ENCODE measurements around the gene KIF5A. TPM values are rescaled to one million over a fixed set of nuclear protein-coding genes. Genes with fewer than 3 reads are reported as not detected.

The KIF5A gene
- polyA plus RNA-seq, 3 donors: 0.01 TPM; not detected in 2

- Mint-ChIP-seq H3K36me3 (peaks cover 51% of the 10 kb centered on the region in 2 donors), H3K9me3 (peaks cover 0 to 2% (median 0%) of the 10 kb centered on the region in 7 donors), H3K4me1 (peaks cover 47% of the 10 kb centered on the region), H3K27ac (peak overlapping the region; percentile 99 to 100 (median 99)), H3K27me3 (ENCODE audit: low read depth in 3 of 3) (peaks cover 0 to 1% (median 0%) of the 10 kb centered on the region in 3 donors), H3K4me3 (peak overlapping the region; percentile 96 to 97)
- Histone ChIP-seq H3K4me1 (ENCODE audit: control insufficient read depth in 1 of 2, insufficient read depth in 2 of 2, low read length in 2 of 2) (peaks cover 52 to 53% of the 10 kb centered on the region in 2 donors), H2AFZ (ENCODE audit: insufficient read depth, low read depth, low read length, poor library complexity, severe bottlenecking) (no peak overlapping the region), H3K36me3 (replicated peaks in 1 of 2; ENCODE audit: control insufficient read depth in 1 of 2, insufficient read depth in 2 of 2, low read length in 2 of 2) (peaks cover 42 to 43% of the 10 kb centered on the region in 2 donors), H3K79me2 (ENCODE audit: insufficient read depth, low read length) (peaks cover 55% of the 10 kb centered on the region), H3K27ac (ENCODE audit: low read depth in 1 of 2, low read length in 2 of 2) (peak overlapping the region; percentile 97 to 98), H4K20me1 (ENCODE audit: insufficient read depth, low read length) (peaks cover 69% of the 10 kb centered on the region), H3K4me3 (replicated peaks in 1 of 3; ENCODE audit: low read depth in 2 of 3, low read length in 3 of 3) (peak overlapping the region; percentile 70 to 96 (median 89)), H3K4me2 (replicated peaks; ENCODE audit: extremely low read depth, low read length, poor library complexity, severe bottlenecking) (peak overlapping the region; percentile 95), H3K9ac (ENCODE audit: insufficient read depth, low read length, poor library complexity, severe bottlenecking) (peak overlapping the region; percentile 97), H3K27me3 (ENCODE audit: control insufficient read depth in 2 of 2, insufficient read depth in 2 of 2, low read length in 2 of 2) (no peaks in the 10 kb centered on the region), H3K9me3 (replicated peaks in 1 of 2; ENCODE audit: control insufficient read depth in 1 of 2, insufficient read depth in 1 of 2, low read length in 2 of 2) (no peaks in the 10 kb centered on the region)
- intact Hi-C loops (cut with micrococcal nuclease): loop anchor here (5.0 kb wide), 3 partner anchors 32 to 418 kb away; partner anchors contain the start of genes ARHGAP9 (in 1 of the 2) and MARS1 (in 1 of the 2)
- 0% methylated on average over 7 of the region's 8 CpGs for WGBS (ENCODE audit: insufficient coverage)
- no peak for TF ChIP-seq CTCF (IDR thresholded peaks at IDR 0.05)
- peak in 2 of 3 donors; percentile 40 to 49 for DNase-seq
Measured at GRCh38 chr12:57519796-57520052, 30.1 kb upstream of the KIF5A start.

DNA sequence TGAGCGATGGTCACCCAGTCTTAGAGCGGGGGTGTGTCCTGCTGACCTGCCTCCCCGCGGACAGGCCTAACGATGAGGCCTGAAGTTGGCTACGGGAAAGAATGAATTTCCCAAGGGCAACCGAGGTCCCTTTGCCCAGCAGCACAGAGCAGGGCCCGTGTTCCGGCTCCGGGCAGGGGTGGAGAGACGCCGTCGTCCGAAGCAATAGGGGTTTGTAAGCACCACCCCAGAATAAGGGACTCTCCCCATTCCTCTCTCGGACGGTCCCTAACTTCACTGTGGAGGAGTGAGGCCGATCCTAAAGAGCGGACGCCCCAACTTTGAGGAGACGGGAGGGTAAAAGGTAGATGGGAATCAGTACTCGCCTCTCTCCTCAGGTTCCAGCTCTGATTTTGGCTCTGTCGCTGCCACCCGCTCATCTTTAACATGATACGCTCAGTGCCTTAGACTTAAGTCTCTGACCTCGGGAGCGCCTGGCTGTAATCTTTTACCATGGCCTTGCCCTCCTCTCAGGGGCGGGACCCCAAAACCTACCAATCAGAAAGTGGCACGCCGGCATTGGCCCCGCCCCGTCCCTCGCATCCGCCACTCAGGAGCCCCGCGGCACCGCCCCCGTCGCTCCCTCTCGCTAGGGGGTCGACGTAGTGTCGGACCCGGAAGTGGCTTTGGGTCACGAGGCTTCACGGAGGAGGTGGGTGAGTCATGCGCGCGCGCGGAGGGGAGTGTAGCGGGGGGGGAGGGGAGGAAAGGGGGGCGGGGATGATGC, 29.6 kb upstream of the KIF5A start, which contains the start of gene DDIT3:
DDIT3 (minus strand) TSS at position 462 of the 766 bp plus-strand sequence. CDS start 3,108 bp downstream, outside the sequence.
- Histone ChIP-seq H3K27me3 (ENCODE audit: control insufficient read depth in 2 of 2, insufficient read depth in 2 of 2, low read length in 2 of 2) (no peaks in the 10 kb centered on the region), H4K20me1 (ENCODE audit: insufficient read depth, low read length) (peaks cover 69% of the 10 kb centered on the region), H3K4me3 (replicated peaks in 1 of 3; ENCODE audit: low read depth in 2 of 3, low read length in 3 of 3) (peak within 1 kb of the TSS; percentile 70 to 98 (median 89)), H3K9me3 (replicated peaks in 1 of 2; ENCODE audit: control insufficient read depth in 1 of 2, insufficient read depth in 1 of 2, low read length in 2 of 2) (no peaks in the 10 kb centered on the region), H3K27ac (ENCODE audit: low read depth in 1 of 2, low read length in 2 of 2) (peak within 1 kb of the TSS; percentile 98 to 99), H3K9ac (ENCODE audit: insufficient read depth, low read length, poor library complexity, severe bottlenecking) (peak within 1 kb of the TSS; percentile 97), H2AFZ (ENCODE audit: insufficient read depth, low read depth, low read length, poor library complexity, severe bottlenecking) (no peak within 1 kb of the TSS), H3K79me2 (ENCODE audit: insufficient read depth, low read length) (peaks cover 60% of the 10 kb centered on the region), H3K4me2 (replicated peaks; ENCODE audit: extremely low read depth, low read length, poor library complexity, severe bottlenecking) (peak within 1 kb of the TSS; percentile 98), H3K4me1 (ENCODE audit: control insufficient read depth in 1 of 2, insufficient read depth in 2 of 2, low read length in 2 of 2) (peaks cover 52 to 58% of the 10 kb centered on the region in 2 donors), H3K36me3 (replicated peaks in 1 of 2; ENCODE audit: control insufficient read depth in 1 of 2, insufficient read depth in 2 of 2, low read length in 2 of 2) (peaks cover 42 to 43% of the 10 kb centered on the region in 2 donors)
- intact Hi-C loops (cut with micrococcal nuclease): loop anchor here (5.0 kb wide), 3 partner anchors 33 to 417 kb away; partner anchors contain the start of genes ARHGAP9 (in 1 of the 2) and MARS1 (in 1 of the 2)
- H3K27me3 Mint-ChIP-seq (ENCODE audit: low read depth in 3 of 3): peaks cover 0 to 1% (median 0%) of the 10 kb centered on the region in 3 donors
- H3K36me3 Mint-ChIP-seq: peaks cover 50 to 51% of the 10 kb centered on the region in 2 donors
- under 1% methylated on average over 15 of the region's 52 CpGs for WGBS (ENCODE audit: insufficient coverage)
- peaks cover 0 to 2% (median 0%) of the 10 kb centered on the region in 7 donors for H3K9me3 Mint-ChIP-seq
- peak within 1 kb of the TSS; percentile 99 to 100 (median 99) for H3K27ac Mint-ChIP-seq
- H3K4me1 Mint-ChIP-seq: peaks cover 51% of the 10 kb centered on the region
- no peak for TF ChIP-seq CTCF (IDR thresholded peaks at IDR 0.05)
- DNase-seq: peak; percentile 99 to 100 (median 99)
- peak within 1 kb of the TSS; percentile 96 to 97 for H3K4me3 Mint-ChIP-seq

All from CD14-positive monocyte (primary cell).